Stimulated activated CD4-positive, alpha-beta T cell treated with anti-CD3 and anti-CD28 coated beads, Interleukin-15, amount 100 ng/mL, for 1 hour (primary cell): ENCODE data around the gene DLG2.

ENCODE experiments used
- DNase-seq, 2 donors: peaks; one replicate each; pipeline ENCODE4 v3.0.0-alpha.2; 2020; ENCODE audit warnings: low read depth in 1 of 2, low spot score in 1 of 2

Gene DLG2

DNA sequence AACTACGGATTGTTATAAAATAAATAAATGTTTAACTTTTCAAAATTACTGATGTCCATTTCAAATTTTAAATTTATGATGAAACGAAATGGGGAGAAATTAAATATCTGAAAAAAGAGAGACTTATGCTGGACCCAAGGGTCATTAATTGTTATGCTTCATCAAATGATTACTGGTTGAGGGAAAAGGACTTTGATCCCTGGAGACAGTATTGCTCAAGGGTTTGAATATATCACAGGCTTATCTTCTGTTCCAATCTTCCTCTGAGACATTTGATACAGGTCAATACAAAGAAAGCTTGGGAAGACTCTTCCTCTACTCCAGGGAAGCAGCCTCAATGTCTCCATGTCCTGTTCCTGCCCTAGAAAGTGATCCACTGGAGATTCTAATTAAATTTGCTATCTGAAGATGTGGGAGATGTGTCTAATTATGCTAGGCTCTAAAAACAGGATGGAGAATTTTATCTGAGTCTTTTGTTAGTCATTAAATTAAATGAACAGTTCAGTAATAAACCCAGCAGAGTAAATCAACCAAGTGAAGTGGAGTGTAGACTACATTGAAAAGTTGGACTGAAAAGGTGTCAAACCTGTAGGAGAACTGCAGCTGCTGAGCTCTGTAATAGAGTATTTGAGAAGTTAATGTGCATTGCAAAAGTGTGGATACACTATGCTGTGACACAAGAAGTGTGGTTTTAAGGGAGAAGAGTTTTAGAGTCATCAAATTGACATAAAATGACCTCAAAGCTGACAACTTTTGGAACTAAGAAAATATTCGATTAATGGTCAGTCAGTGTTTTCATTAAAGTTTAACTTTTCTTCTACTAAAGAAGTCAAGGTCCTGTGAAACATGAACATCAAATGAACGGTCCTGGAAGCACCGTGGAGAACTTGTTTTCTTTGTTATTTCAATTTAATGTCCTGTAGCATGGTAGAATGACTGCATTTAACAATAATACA lies 1717.3 kb downstream of the DLG2 start:
- DNase-seq: no peak

- DNase-seq: no peak
Measured at GRCh38 chr11:83908298-83908856, 1718.8 kb downstream of the DLG2 start.

- DNase-seq: no peak
Measured at GRCh38 chr11:83895516-83895915, 1731.6 kb downstream of the DLG2 start.

- no peak for DNase-seq
Measured at GRCh38 chr11:83881428-83881827, 1745.7 kb downstream of the DLG2 start.

DNA sequence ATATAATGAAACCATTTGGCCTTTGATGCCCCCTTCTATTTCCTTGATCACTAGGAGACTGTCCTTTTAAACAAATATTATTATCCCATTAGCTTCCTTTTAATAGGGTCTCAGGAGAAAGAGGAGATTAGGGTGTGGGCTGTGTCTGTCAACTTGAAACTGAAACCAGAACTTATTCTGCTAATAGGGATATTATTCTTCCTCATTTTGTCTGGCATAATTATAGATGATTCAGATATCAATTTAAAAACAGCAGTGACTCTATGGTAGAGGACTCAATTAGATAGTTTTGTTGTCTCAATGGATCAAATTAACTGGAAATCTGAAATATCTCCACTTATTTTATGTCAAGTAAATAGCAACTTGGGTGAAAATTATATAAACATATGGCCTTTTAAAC lies 1756.1 kb downstream of the DLG2 start:
- DNase-seq: no peak

- DNase-seq: no peak
Measured at GRCh38 chr11:83866655-83867054, 1760.5 kb downstream of the DLG2 start.

- no peak for DNase-seq
Measured at GRCh38 chr11:83865636-83866461, 1761.3 kb downstream of the DLG2 start.

GRCh38 chr11:83864412-83865057 lies 1762.6 kb downstream of the DLG2 start:
- DNase-seq: no peak

DNA sequence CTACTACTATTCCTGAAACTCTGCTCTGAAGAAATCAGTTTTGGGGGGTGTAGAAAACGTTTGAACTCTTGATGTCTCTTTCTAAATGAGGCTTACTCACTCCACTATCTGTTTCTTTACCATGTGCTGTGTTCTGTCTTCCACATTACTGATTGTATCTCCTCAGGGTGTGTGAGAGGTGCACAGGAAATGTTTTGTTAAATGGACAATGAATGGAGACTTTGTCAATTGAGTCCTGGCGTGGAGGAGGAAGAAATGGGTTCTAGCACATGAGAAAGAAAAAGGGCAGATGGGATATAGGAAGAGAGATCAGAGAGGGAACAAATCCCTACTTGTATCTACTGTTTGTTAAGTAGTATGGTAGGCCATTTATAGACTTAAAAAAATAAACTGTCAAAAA lies 1763.9 kb downstream of the DLG2 start:
- DNase-seq: no peak

DNA sequence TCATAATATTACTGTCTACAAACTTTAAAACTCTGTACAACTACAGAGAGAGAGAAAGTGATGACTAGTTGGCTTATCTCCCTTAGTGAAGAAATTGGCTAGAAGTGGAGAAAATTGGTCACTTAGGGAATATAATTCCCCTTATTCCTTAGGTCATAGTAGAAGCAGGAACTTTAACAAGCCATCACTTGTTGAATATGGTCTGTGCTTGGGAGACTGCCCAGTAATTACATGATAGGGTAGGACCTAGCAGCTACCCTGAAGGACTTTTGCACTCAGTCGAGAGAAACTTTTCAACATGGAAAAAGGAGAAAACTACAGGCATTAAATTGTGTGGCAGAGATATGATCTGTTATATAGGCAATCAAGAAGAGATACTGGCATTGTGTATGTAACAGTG lies 1764.5 kb downstream of the DLG2 start:
- no peak for DNase-seq

- DNase-seq: no peak
Measured at GRCh38 chr11:83862033-83862432, 1765.1 kb downstream of the DLG2 start.

- DNase-seq: no peak
Measured at GRCh38 chr11:83858694-83859093, 1768.5 kb downstream of the DLG2 start.

DNA sequence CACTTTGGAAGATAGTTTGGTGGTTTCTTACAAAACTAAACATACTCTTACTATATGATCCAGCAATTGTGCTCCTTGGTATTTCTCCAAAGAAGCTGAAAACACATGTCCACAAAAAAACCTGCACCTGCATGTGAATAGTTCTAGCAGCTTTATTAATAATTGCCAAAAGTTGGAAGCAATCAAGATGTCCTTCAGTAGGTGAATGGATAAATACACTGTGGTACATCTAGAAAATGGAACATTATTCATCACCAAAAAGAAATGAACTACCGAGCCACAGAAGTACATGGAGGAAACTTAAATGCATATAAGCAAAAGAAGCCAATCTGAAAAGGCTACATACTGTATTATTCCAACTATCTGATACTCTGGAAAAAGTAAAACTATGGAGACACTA lies 1771.9 kb downstream of the DLG2 start:
- DNase-seq: no peak

GRCh38 chr11:83852775-83853442 lies 1774.2 kb downstream of the DLG2 start:
- DNase-seq: no peak

- no peak for DNase-seq
Measured at GRCh38 chr11:83852012-83852411, 1775.1 kb downstream of the DLG2 start.

GRCh38 chr11:83847467-83848034 lies 1779.6 kb downstream of the DLG2 start:
- no peak for DNase-seq

- DNase-seq: no peak
Measured at GRCh38 chr11:83845797-83846196, 1781.3 kb downstream of the DLG2 start.

DNA sequence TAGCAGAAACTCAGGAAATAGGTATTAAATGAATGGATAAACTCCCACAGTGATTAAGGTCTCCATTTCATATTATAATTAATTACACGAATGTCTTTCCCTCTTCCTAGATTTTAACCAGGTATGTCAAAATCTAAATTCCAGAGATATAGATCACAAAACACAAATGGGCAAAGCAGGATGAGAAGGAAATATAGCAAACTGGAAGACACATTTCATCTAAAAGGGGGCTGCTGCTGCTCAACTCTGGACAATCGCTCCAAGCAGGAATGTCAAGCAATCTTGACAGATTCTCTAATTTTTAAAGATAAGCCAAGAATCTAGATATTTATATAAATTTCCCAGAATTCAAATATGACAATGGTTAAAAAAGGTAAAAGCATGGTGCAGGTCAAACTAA lies 1786.8 kb downstream of the DLG2 start:
- DNase-seq: no peak

DNA sequence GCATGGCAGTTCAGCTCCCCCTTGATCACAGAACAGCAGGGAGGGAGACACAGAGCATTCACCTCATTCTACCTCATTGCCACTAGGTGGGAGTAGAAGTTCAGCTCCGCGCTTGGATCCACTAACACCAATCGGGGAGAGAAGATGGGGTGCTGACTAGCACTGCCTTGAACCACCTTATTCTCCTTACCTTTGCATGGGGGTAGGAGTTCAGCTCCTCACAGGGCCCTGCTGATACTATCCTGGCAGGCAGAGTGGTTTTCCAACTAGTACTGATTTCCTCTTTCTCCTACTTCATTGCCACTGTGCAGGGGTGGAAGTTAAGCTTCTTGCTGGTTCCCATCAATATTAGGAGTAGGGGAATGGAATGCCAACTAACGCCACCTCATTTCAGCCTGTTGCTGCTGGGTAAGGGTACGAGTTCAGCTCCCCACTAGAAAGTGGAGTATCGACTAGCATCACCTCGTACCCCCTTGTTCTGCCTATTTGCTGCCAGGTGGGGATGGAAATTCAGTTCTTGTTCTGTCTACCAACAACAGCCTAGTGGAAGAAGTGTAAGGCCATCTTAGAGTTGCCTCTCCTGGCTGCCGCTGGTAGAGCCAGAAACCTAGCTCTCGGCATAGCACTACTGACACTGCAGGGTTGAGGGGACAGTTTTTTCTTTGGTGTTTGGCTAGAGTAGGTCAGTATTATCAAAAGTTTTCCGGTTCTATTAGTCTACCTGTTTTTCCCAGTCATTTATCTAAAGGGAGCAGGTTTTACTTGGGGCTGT lies 1790.1 kb downstream of the DLG2 start:
- DNase-seq: no peak

- no peak for DNase-seq
Measured at GRCh38 chr11:83836065-83836464, 1791.1 kb downstream of the DLG2 start.
